Testis (tissue), 3 donors: Measurements from ENCODE around the gene BLACAT1. TPM values are rescaled to one million over a fixed set of nuclear protein-coding genes. Genes with fewer than 3 reads are reported as not detected.

Source experiments
- DNase-seq: peaks from one replicate; pipeline ENCODE4 v3.0.0-alpha.2; 2019
- H3K27ac ChIP-seq, 2 donors: fragments of 200-600 bp; sonication (generic); one replicate each; pipeline ENCODE4 v1.5.1; 2019
- H3K27me3 ChIP-seq: fragments of 200-600 bp; sonication (generic); one replicate; pipeline ENCODE4 v1.5.1; 2019
- H3K36me3 ChIP-seq: fragments of 200-600 bp; sonication (generic); one replicate; pipeline ENCODE4 v1.5.1; 2017; ENCODE audit warnings: low read depth; ENCODE audit errors: missing control alignments
- H3K4me1 ChIP-seq: fragments of 200-600 bp; sonication (generic); one replicate; pipeline ENCODE4 v1.5.1; 2019
- H3K4me3 ChIP-seq, 2 donors: fragments of 200-600 bp; sonication (generic); one replicate each; pipeline ENCODE4 v1.5.1; 2017 to 2019
- H3K9me3 ChIP-seq: fragments of 200-600 bp; sonication (generic); one replicate; pipeline ENCODE4 v1.5.1; 2017
- CTCF ChIP-seq, 3 experiments: fragments of 450-650 bp in 2 of 3; fragments of 200-600 bp in 1 of 3; sonication (generic) in 1 of 3; IDR thresholded peaks; one replicate each; pipeline ENCODE4 v1.5.1; 2016 to 2019; ENCODE audit warnings: antibody characterized with exemption in 3 of 3, mild to moderate bottlenecking in 2 of 3, moderate library complexity in 1 of 3
- POLR2A ChIP-seq: fragments of 450-650 bp; IDR thresholded peaks from one replicate; pipeline ENCODE4 v1.6.1; 2017; ENCODE audit warnings: antibody characterized with exemption, mild to moderate bottlenecking, moderate library complexity
- WGBS, 2 donors: methylation state at CpG; one replicate each; pipeline ENCODE4 v1.1.5; 2018; 5-methylcytosine and 5-hydroxymethylcytosine counted together
- intact Hi-C: fragments of 100-400 bp; cut with DNase I; formaldehyde crosslinking; loops from one replicate; pipeline ENCODE4 v1.15.1; 2023; ENCODE audit warnings: low total_unique reads
- polyA plus RNA-seq: library from polyadenylated mRNA; stranded (reverse); fragments of 350-450 nt; fragmentation: Illumina TruSeq; extraction: RNeasy Lipid Tissue Mini Kit (QIAGEN cat#74804); gene quantifications from one replicate; pipeline ENCODE4 v1.2.3, GENCODE V29; 2014; ENCODE audit warnings: low read depth, low replicate concordance; ENCODE audit not compliant: insufficient read depth
- total RNA-seq, 2 donors: library from RNA; depleted of rRNA; stranded (reverse); fragments of >200 nt; gene quantifications; one replicate each; pipeline ENCODE4 v1.2.3, GENCODE V29; 2016

BLACAT1 gene
- total and polyA plus RNA-seq, 3 donors from 2014 or later = 5.9 to 15.5 (median 14.4) TPM

GRCh38 chr1:205441716-205442050 is 14.2 kb downstream of the BLACAT1 start:
- TF ChIP-seq CTCF (IDR thresholded peaks at IDR 0.05) = no peak
- TF ChIP-seq POLR2A = no peak
- WGBS, 2 donors = 27 to 60% methylated on average over 3 of the region's 3 CpGs
- Histone ChIP-seq H3K36me3 (no peaks in the 10 kb centered on the region), H3K4me1 (peaks cover 76% of the 10 kb centered on the region), H3K27ac (peak overlapping the region; percentile 4 to 24), H3K27me3 (no peaks in the 10 kb centered on the region), H3K9me3 (no peaks in the 10 kb centered on the region), H3K4me3 (no peak overlapping the region)
- peak; percentile 46 for DNase-seq
- intact Hi-C loops = no loop called here

DNA sequence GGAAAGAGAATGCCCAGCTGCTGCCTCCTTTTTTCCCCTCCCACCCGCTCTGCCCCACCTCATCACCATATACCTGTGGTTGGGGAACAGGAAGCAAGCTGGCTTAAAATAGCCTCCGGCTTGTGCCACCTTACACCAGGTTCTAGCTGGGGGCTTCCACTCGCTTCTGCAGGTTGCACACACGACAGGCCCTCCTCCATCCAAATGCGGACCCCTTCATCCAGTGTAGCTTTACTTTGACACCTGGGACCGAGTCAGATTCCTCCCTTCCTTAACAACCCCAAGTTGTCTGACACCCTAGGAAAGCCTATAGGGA is 14.6 kb downstream of the BLACAT1 start:
- peaks cover 73% of the 10 kb centered on the region for H3K4me1 ChIP-seq
- no peak overlapping the region for H3K4me3 ChIP-seq
- intact Hi-C loops = no loop called here
- H3K27me3 ChIP-seq = no peaks in the 10 kb centered on the region
- H3K9me3 ChIP-seq = no peaks in the 10 kb centered on the region
- TF ChIP-seq POLR2A = no peak
- TF ChIP-seq CTCF (IDR thresholded peaks at IDR 0.05) = no peak
- DNase-seq = no peak
- H3K36me3 ChIP-seq = no peaks in the 10 kb centered on the region
- H3K27ac ChIP-seq = peak overlapping the region in 1 of 2 donors; percentile 24
- 67 to 87% methylated on average over 6 of the region's 6 CpGs for WGBS, 2 donors

DNA sequence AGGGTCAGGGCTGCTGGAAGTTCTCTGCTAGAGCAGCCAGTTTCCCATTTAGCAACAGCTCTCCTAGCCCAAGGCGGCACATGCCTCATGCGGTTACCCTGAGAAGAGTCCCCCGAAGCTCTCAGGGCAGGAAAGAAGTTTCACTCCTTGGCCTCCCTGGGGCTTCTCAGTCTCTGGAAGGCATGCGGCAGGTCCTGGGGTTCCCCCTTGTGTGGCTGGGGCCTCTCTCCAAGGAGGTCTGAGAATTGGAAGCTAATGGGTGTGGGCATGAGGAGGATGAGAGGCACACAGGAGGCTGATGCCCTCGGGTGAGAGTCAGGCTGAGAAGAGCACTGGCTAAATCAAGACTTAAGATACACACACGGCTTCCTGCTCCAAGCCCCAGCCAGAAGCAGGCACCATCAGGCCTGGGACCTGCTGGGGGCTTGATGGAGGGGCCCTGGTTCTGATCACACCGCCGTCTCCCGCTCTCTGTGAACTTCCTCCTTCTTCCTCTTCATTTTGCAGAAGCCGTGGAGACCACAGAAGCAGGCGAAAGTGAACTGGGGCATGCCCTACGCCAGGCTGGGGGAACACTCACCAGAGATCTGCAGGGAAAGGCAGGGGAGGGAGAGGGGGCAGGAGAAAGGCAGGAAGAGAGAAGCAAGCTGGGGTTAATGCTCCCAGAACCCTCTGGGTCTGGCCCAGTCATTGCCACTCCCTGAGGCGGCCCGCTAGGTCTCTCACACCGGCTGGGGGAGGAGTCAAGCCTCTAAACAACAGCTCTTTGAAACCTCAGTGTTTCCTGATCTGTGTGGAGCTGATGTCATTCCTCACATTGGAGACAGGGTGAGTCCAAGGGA is 15.1 kb downstream of the BLACAT1 start:
- H3K36me3 ChIP-seq = no peaks in the 10 kb centered on the region
- DNase-seq = peak; percentile 93
- no peak overlapping the region for H3K4me3 ChIP-seq
- TF ChIP-seq CTCF (IDR thresholded peaks at IDR 0.05) (no peak), POLR2A (no peak)
- H3K27me3 ChIP-seq = no peaks in the 10 kb centered on the region
- H3K27ac ChIP-seq = peak overlapping the region; percentile 60
- 65 to 80% methylated on average over 13 to 15 of the region's 15 CpGs for WGBS, 2 donors
- peaks cover 72% of the 10 kb centered on the region for H3K4me1 ChIP-seq
- H3K9me3 ChIP-seq = no peaks in the 10 kb centered on the region
- intact Hi-C loops = no loop called here

DNA sequence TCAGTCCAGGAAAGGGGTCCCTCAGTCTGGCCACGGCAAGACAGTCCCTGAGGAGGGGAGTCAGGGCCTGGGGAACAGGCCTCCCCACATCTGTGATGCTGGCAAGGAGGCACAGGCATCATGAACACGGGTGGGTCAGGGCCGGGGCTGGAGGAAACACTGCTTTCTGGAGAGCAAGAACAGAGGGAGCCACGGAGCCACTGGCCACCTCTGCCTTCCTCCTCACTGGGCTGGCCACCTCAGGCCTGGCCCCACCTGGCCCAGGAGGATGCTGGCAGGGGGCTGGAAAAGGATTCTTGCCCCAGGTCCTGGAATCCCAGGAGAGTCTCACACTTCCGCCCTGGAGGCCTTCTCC is 15.7 kb downstream of the BLACAT1 start:
- peak overlapping the region; percentile 60 for H3K27ac ChIP-seq
- 54 to 79% methylated on average over 2 to 5 of the region's 5 CpGs for WGBS, 2 donors
- TF ChIP-seq POLR2A (no peak), CTCF (IDR thresholded peaks at IDR 0.05) (no peak)
- H3K4me1 ChIP-seq = peaks cover 67% of the 10 kb centered on the region
- DNase-seq = no peak
- H3K4me3 ChIP-seq = no peak overlapping the region
- intact Hi-C loops = no loop called here
- H3K36me3 ChIP-seq = no peaks in the 10 kb centered on the region
- no peaks in the 10 kb centered on the region for H3K9me3 ChIP-seq
- H3K27me3 ChIP-seq = no peaks in the 10 kb centered on the region
